Stimulated activated naive CD4-positive, alpha-beta T cell treated with Interleukin-2 at 50 U/mL for 16 hours (primary cell): Measurements from ENCODE around the gene IQCK.

Experiments used
- DNase-seq: peaks from one replicate; lab custom pipeline; 2025; lab: John Stamatoyannopoulos, UW

IQCK gene

GRCh38 chr16:19804538-19805323, 86.7 kb downstream of the IQCK start:
- DNase-seq: no peak

- no peak for DNase-seq
These were observed 87.5 kb downstream of the IQCK start for GRCh38 chr16:19805459-19806162.

- DNase-seq: no peak
These were observed 90.1 kb downstream of the IQCK start for GRCh38 chr16:19808061-19808641.

GRCh38 chr16:19809121-19809635, 91.1 kb downstream of the IQCK start:
- DNase-seq: no peak

- DNase-seq: no peak
These were observed 91.6 kb downstream of the IQCK start for GRCh38 chr16:19809693-19810092.

GRCh38 chr16:19810817-19811731, 93.0 kb downstream of the IQCK start:
- DNase-seq: no peak

- no peak for DNase-seq
These were observed 94.9 kb downstream of the IQCK start for GRCh38 chr16:19812986-19813385.

GRCh38 chr16:19815418-19815817, 97.3 kb downstream of the IQCK start:
- DNase-seq: no peak

- DNase-seq: no peak
These were observed 99.1 kb downstream of the IQCK start for GRCh38 chr16:19817122-19817521.

GRCh38 chr16:19817875-19818274, 99.8 kb downstream of the IQCK start:
- no peak for DNase-seq

- DNase-seq: no peak
These were observed 104.5 kb downstream of the IQCK start for GRCh38 chr16:19822533-19822932.

- DNase-seq: no peak
These were observed 105.3 kb downstream of the IQCK start for GRCh38 chr16:19823322-19823721.

GRCh38 chr16:19824216-19824615, 106.1 kb downstream of the IQCK start:
- no peak for DNase-seq

GRCh38 chr16:19829844-19830692, 112.0 kb downstream of the IQCK start:
- DNase-seq: no peak

GRCh38 chr16:19830902-19831560, 113.0 kb downstream of the IQCK start:
- no peak for DNase-seq

GRCh38 chr16:19831678-19832077, 113.6 kb downstream of the IQCK start:
- DNase-seq: no peak

GRCh38 chr16:19833176-19833575, 115.1 kb downstream of the IQCK start:
- no peak for DNase-seq

- DNase-seq: no peak
These were observed 115.5 kb downstream of the IQCK start for GRCh38 chr16:19833581-19833980.

GRCh38 chr16:19835196-19835595, 117.1 kb downstream of the IQCK start:
- no peak for DNase-seq

- DNase-seq: no peak
These were observed 117.9 kb downstream of the IQCK start for GRCh38 chr16:19835968-19836421.
